Activated CD8-positive, alpha-beta memory T cell treated with anti-CD3 and anti-CD28 coated beads for 24 hours (primary cell): ENCODE data around the gene TTC32.
"Not testable (repeated sequence)": the region's sequence is repeated elsewhere in the genome, so short reads cannot be mapped to it uniquely, and the experiment has no call there.

Source experiments
- DNase-seq: peaks from one replicate; pipeline ENCODE4 v3.0.0-alpha.2; 2020

TTC32 gene

DNA sequence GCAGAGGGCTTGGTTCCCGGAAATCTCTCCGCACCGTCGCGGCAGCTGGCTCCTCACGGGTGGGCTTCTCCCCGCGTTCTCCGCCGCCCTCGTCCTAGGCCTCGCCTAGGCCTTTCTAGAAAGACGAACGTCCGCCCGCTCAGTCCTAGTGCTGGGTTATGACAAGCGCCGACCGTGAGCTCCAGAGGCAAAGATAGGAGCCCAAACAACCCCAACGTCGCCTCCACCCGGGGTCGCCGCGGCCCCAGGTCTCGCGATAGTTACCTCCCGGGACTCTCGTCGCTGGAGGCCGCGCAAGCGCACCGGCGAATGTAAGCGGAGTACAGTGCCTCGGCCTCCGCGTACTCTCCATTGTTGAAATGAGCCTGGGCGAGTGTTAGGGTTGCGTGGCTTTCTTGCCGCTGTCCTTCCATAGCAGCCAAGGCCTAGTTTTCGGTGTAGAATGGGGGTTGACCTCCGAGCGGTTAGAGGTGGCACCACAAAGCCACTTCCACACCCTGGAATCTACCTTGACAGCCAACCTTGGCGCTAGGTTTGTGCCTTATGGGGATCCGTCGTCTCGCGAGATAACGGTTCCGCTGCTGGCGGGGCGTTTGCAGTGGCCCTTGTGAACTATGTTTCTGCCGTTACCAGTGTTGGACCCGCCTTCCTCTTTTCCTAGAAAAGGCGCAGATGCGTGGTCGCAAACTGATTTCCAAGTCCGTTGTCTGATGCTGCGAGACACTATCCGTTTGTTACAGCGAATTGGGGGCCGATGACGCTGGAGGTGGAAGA, at the start of gene TTC32:
Gene TTC32 (minus strand): TSS at position 542 of the 774 bp plus-strand sequence. CDS start 129 bp downstream, at position 413.
- DNase-seq = peak; percentile 97

DNA sequence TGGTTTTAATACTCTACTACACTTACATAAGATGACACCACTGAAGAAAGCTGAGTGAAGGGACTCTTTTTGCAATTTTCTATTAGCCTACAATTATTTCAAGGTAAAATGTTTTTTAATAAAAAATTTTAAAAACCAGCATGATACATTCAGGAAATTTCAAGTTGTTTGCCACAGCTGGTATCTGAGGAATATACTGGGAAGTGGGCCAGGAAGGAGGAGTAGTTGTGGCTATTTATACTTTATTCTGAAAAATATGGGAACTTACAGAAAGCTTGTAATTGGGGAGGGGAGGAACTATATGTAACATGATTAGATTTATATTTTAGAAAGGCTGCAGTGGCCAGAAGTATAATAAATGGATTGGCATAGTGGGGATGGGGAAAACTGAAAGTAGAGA, 47.3 kb upstream of the TTC32 start:
- no peak for DNase-seq

DNA sequence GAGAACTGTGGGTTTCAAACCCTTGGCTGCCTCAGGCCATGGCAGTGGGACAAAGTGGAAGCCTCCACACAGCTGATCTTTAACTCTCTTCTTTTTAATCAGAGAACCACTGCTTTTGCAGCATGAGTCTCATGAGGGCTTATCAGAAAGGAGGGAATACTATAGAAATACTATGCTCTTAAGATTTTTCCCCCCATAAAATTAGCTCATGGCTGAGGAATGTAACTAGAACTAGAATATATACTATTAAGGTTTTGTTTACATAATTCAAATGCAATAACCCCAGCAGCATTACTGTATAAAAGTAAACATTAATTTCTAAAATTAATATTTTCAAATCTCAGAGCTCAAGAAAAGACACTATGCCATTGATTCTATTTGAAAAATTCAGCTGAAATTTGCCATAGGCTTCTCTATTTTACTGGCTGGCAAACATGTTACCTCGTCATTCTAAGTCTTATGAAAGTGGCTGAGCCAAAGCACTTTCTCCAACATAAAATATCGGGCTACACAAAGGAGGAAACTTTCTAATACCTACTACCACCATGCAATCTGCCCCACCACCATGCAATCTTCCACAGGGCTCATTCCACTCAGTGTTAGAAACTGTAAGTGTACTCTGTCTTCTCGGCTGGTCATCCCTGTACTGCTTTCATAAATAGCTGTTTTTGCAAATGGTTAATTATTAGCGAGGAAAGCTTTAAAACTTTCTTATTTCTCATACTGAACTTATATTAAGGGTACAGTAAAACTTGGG, 45.6 kb upstream of the TTC32 start:
- no peak for DNase-seq

DNA sequence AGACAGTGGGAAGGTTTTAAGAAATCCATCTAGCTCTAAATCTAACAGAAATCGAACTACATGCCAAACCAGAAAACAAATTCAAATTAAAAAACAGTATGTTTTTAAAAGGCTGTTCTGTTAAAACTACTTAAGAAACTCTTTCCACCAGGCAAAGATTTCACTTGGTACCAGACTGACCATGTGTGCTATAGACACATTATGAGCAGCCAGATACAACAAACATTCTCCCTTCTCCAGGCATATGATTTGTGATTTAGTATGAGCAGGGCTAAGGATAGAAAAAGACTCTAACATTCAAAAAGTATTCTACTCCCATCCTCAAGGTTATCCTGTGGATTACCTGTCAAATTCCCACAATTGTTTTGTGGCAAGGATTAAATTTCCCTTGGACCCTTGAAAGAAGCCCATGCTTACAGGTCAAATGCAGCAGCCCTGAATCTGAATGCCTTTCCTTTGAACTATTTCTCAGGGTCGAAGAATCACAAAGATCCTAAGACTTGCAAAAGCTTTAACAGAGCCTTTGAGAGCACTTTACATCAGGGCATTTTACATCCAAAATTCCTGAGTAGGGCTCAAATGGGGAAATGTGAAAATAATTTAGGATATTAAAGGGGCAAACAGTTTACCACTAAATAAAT, 42.5 kb upstream of the TTC32 start:
- no peak for DNase-seq

DNA sequence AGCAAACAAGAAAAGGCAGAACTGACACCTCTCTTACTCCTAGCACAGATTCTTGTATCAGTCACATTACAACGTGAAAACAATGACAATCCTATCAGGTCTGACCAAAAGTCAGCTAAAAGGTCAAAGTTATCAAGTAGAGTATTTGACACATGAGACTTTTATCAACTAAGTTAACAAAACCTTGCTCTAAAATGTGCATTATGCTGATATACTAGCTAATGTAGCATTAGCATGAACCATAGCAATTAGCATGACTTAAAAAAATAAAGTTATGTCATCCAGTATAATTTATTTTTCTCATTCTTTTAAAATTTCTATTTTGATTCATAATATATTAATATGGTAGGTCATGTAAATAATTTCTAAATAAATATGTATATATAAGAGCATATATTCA, 41.4 kb upstream of the TTC32 start:
- no peak for DNase-seq

DNA sequence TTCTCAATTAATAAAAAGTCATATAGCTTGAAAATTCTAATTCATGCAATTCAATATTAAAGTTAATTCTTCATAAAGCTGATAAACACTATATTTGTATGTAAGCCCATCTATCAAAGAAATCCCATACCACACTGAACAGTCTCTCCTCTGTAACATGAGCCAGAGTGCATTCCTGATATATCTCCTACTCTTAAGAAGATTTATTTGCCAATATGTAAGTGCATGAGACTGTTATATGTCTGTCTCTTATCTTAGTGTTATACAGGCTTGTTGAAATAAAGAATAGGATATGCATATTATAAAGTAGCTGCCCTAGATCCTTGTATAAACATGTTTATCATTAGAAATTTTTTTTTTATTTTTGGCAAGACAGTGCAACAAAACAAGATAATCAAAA, 40.4 kb upstream of the TTC32 start:
- no peak for DNase-seq

DNA sequence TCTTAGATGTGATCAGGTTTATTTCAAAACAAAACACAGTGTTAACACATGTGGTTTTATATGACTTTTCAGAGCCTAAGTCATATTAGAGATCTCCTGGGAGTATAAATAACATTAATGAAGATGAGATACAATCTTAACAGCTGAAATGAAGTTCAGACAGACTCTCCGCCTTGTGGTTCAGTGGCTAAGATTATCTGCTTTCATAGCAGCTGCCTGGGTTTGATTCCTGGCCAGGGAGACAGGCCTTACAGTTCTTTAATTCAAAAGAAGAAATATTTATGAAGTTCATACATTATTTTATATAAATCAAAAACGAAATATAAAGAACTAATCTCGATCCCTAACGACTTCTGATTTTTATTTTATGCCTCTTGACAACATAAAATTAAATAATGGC, 35.2 kb upstream of the TTC32 start:
- DNase-seq = no peak

DNA sequence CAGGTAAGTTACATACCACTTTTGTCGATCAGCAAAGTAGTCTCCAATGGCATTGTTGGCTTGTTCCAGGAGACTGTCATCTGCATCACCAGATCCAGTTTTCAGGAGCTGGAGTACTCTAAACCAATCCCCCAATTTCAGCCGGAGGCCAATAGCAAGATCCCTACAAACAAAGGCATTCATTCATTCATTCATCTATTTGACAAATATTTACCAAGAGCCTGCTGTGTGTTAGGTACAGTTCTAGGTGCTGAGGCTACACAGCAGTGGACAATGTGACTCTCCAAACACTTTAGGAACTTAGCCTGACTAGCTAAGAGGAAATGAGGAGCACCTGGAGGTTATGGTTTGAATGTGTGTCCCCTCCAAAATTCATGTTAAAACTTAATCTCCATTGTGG, 34.4 kb upstream of the TTC32 start:
- DNase-seq = no peak

DNA sequence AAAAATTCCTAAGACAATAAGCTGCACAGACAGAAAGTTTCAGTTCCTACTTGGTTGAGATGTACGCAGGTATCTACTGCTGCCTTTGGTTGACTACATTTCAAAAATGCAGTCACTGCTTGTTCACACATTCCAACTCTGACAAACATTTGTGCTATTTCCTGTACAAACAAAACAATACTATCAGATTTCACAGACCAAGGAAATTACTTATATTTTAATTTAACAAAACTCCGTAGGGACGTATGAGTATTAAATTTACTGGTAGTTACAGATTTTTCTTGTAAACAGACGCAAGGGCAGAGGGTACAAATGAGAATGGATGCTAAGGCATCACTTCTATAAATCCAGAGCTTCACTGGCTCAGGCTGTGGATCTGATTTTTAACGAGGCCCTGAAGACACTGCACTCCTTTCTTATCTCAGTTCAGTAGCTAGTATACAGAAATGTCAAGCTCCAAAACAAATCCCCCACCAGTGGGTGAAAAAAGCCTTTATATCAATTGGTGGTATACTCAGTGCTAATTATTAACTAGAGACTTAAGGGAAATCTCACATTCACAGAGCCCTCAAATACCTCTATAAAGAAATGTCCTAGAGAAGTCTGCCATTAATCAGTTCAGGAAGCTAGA, 31.7 kb upstream of the TTC32 start:
- no peak for DNase-seq

DNA sequence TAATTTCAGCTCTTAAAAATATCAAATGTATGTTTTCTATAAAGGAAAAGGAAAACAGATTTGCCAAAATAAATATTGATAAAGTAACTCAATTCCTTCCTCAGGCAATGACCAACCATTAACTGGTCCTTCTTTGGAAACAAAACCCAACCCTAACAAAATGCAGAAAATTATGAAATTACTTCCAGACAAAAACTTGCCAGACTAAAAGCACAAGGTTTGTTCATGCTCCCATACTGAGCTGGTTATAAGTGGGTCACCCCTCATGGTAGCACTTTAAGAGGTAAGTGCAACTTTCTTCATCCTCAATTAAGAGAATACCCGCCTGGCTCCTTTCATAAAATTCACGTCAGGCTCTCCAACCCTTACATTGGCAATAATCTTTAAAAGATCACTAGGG, 31.1 kb upstream of the TTC32 start:
- no peak for DNase-seq

DNA sequence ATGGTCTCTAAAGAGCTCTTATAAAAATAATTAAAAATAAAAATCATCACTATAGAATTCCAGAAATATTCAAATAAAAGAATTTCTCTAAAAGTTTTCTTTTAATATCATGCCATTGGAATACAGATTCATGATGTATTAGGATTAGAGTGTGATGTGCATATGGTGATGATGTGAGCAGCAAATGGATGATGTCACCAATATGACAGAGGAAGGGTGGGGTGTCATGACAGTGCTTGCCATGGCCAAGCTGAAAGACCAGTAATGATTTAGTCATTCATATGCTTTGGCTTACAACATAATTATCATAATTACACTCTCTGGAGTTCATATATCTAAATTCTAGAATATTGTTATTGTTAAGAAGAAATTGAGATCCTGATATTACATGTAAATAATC, 27.4 kb upstream of the TTC32 start:
- no peak for DNase-seq

DNA sequence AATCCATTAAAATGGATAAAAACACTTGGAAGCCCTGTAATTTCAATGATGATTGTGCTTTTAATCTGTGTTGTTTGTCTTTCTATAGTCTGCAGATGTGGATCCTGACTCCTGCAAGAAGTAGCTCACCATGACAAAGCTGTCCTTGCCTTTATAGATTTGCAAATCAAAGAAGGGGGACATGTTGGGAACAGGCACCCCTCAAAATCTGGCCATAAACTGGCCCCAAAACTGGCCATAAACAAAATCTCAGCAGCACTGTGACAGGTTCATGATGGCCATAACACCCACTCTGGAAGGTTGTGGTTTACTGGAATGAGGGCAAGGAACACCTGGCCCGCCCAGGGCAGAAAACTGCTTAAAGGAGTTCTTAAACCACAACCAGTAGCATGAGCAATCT, 26.0 kb upstream of the TTC32 start:
- not testable (repeated sequence) for DNase-seq

DNA sequence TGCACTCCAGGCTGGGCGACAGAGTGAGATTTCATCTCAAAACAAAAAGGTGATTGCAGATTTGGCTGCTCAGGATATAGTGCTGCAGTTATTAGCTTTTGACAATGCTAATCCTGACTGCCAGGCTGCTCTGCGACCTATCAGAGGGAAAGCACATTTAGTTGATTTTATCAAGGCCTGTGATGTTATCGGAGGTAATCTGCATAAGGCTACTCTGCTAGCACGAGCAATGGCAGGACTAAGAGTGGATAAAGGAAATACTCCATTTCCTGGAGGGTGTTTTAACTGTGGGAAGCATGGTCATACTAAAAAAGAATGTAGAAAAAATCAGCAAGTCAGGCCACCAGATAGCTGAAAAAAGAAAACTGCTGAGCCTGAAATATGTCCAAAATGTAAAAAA, 22.7 kb upstream of the TTC32 start:
- not testable (repeated sequence) for DNase-seq

DNA sequence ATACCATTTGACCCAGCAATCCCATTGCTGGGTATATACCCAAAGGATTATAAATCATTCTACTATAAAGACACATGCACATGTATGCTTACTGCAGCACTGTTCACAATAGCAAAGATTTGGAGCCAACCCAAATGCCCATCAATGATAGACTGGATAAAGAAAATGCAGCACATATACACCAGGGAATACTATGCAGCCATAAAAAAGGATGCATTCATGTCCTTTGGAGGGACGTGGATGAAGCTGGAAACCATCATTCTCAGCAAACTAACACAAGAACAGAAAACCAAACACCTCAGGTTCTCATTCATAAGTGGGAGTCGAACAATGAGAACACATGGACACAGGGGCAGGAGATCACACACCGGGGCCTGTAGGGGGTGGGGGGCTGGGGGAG, 20.4 kb upstream of the TTC32 start:
- DNase-seq = not testable (repeated sequence)

DNA sequence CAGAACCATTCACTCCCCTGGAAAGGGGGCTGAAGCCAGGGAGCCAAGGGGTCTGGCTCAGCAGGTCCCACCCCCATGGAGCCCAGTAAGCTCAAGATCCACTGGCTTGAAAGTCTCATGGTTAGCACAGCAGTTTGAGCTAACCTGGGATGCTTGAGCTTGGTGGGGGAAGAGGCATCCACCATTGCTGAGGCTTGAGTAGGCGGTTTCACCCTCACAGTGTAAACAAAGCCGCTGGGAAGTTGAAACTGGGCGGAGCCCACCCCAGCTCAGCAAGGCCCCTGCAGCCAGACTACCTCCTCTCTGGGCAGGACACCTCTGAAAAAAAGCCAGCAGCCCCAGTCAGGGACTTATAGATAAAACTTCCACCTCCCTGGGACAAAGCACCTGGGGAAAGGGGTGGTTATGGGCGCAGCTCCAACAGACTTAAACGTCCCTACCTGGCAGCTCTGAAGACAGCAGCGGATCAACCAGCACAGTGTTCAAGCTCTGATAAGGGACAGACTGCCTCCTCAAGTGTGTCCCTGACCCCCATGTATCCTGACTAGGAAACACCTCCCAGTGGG, 14.7 kb upstream of the TTC32 start:
- no peak for DNase-seq

DNA sequence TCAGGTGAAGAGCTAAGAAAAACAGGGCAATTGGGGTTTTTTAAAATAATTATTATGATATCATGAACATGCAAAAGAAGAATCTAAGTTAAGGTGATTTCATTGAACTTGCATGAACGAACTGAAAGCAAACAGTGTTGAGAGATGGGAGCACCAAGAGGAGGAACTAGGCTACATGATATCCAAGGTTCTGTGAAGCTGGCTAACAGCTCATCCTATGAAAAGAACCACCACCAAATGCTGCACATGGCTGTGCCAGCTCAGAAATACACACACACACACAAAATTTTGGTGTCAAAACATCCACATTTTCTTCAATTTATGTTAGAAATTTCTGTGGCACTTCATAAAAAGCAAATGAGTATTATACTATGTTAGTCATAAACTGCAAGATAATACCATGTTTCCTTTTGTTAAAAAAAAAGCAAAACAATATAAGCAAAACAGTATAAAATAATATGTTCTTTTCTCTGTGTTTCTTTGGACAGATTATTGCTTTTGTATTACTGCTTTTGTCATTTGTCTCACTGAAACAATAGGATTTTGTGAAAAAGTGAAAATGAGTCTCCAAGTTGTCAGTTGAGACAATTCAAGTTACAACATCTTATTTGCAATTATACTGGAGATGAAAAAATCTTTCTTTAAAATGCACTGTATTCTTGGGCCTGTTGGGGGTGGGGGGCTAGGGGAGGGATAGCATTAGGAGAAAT, 12.6 kb upstream of the TTC32 start:
- no peak for DNase-seq

DNA sequence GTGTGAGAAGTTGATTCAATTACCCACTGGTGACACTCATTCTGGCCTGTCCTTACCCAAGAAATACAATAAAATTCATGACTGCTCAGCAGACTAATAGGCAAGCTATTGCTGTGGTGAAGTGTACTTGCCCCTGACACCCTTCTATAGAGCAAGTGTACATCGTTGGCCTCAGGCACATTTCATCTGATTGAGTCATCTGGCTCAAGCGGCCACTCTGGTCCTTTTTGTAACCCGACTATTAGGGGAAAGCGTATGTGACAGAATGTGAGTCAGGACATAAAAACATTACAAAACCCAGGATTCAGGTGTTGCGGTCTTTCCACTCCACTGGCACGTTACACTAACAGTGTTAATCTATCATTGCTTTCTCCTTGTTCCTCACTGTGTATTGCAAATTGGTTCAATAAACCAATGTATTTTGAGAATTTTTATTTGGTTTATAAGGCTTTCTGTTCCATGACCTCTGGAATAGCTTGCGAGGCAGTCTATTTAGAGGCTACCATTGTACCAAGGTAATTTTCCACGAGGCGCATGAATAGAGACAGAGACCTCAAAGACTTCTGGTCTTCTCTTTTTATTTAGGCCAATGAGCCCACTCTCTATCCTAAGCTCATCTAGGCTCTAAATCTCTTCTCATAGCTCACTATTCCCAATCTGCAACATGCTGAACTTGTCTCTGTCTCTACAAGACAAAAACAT, 10.2 kb upstream of the TTC32 start:
- DNase-seq = no peak

DNA sequence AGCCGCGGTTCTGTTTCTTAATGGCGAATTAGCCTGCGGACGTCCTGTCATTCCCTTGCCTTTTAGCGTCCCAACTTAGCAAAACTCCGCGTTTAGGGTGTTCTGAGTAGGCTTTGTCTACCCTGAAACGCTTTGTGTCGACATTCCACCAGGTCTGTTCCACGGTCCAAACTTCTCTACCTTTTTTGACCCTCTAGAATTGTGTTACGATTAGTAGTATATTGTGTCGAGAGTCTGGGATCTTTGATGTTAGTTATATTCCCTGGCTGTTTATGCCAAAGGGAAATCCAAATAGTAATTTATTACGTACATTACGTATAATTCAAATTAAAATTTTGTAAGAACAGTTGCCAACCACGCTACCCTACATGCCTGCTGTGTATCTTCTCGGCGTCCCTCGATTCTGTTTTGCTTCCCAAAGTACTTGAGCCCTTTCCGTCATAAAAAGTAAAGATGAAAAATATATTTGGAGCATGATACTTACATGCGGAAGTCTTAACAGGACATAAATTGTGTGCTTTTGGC, 495 bp upstream of the TTC32 start:
- no peak for DNase-seq

DNA sequence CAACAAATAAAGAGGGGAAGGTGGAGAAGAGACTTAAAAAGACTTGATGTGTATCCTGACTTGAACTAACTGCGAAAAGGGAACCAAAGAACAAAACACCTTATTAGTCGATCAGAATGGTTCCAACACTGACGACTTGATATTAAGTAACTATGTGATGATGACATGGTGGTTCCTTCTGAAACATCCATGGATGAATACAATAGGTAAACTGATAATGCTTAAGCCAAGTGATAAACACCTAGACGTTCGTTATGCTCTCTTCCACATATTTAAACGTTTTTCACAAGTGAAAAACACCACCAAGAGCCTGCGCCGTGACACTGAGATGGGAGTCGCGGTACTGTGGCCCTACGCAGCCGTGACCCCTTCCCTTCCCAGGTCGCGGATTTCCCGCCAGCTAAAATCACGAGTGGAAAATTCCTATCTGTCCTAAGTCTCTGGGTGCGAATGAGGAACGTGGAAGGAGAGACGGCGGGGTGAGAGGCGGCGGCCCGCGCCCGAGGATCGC, 797 bp downstream of the TTC32 start:
- no peak for DNase-seq

DNA sequence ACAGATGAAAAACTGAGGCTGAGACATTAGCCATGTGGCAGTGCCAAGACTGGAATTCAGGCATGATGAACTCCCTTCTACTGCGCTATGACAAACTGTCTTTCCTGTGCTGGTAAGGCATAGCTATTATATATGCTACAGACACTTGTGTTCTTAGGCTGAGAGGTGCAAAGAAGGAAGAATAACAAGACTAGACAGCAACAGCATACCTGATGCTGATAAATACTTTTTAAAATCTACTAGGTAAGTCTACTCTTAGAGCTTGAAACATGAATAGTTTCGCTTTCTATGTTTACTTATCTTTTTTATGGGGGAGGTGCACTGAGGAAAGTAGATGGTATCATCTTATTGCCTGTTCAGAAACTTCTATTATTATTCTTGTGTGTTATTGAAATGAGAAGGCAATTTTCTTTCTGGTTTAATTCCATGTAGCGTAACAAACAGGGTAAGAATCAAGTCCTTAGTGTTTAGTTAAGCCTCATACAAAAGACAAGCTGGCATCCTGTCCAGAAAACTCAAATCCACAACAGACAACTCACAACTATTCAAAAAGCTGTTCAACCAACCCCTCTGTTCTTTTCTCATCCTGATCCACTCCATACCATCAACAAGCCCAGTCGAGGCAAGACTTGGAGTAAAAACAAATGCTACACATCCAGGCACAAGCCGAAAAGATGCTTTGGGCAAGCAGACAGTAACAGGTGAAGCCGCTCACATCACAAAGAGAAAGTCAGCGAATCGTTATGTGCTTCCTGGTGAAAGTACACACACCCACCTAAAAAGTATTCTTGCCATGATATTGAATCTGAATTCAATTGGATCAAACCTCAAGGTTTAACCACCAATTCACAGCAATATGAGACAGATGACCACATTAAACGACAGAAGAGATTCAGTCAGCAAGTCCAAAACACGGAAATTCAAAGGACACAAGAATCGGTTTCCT, 1.5 kb downstream of the TTC32 start:
- no peak for DNase-seq
